B cell (primary cell): ENCODE measurements around the gene ZNF112.

ENCODE experiments used
- CTCF ChIP-seq: fragments of 200-600 bp; IDR thresholded peaks from one replicate; pipeline ENCODE4 v1.8.0; 2022; ENCODE audit warnings: antibody characterized with exemption, mild to moderate bottlenecking
- EZH2 ChIP-seq: IDR thresholded peaks from 2 replicates; pipeline ENCODE4 v1.6.1; 2012; ENCODE audit warnings: borderline replicate concordance, low read depth, mild to moderate bottlenecking, moderate library complexity, low read length; ENCODE audit not compliant: insufficient read depth, poor library complexity, severe bottlenecking

GRCh38 chr19:44346556-44346955, 9.9 kb downstream of the ZNF112 start:
- no peak for TF ChIP-seq CTCF
- no peak for TF ChIP-seq EZH2
